OCI-LY1 (cell line): ENCODE data around the gene PID1.

Experiments
- H2AFZ ChIP-seq: fragments of 200-600 bp; sonication (generic), shearing (Covaris generic); 2 replicates; pipeline ENCODE4 v1.6.0; 2014; ENCODE audit warnings: antibody characterized with exemption, mild to moderate bottlenecking, low read length
- H3F3A ChIP-seq: fragments of 200-600 bp; sonication (generic), shearing (Covaris generic); 2 replicates; pipeline ENCODE4 v1.6.0; 2014; ENCODE audit warnings: mild to moderate bottlenecking, antibody characterized with exemption, low read length, moderate library complexity; ENCODE audit not compliant: insufficient read depth
- H3K27ac ChIP-seq: fragments of 200-600 bp; sonication (generic); 2 replicates; pipeline ENCODE4 v1.5.1; 2014; ENCODE audit warnings: low read length, mixed run types, mild to moderate bottlenecking, low read depth; ENCODE audit not compliant: poor library complexity, severe bottlenecking
- H3K27me3 ChIP-seq: fragments of 200-600 bp; sonication (generic); 2 replicates; pipeline ENCODE4 v1.6.0; 2014; ENCODE audit warnings: antibody characterized with exemption, mild to moderate bottlenecking, low read length, moderate library complexity; ENCODE audit not compliant: insufficient read depth
- H3K36me3 ChIP-seq: fragments of 200-600 bp; sonication (generic); 2 replicates; pipeline ENCODE4 v1.6.1; 2014; ENCODE audit warnings: mild to moderate bottlenecking, antibody characterized with exemption, low read length, moderate library complexity, mixed read lengths; ENCODE audit not compliant: insufficient read depth
- H3K4me1 ChIP-seq: fragments of 200-600 bp; sonication (generic); 2 replicates; pipeline ENCODE4 v1.5.1; 2014; ENCODE audit warnings: mild to moderate bottlenecking, low read length, moderate library complexity; ENCODE audit not compliant: insufficient read depth, severe bottlenecking
- H3K4me2 ChIP-seq: fragments of 200-600 bp; sonication (generic), shearing (Covaris generic); 2 replicates; pipeline ENCODE4 v1.6.1; 2014; ENCODE audit warnings: low read length
- H3K4me3 ChIP-seq: fragments of 200-600 bp; sonication (generic); 2 replicates; pipeline ENCODE4 v1.5.1; 2014; ENCODE audit warnings: low read length, low read depth, mild to moderate bottlenecking, mixed read lengths; ENCODE audit not compliant: poor library complexity, severe bottlenecking
- H3K79me2 ChIP-seq: fragments of 200-600 bp; shearing (Covaris generic); 2 replicates; pipeline ENCODE4 v1.6.1; 2016; ENCODE audit warnings: mixed run types, low read length, mixed read lengths; ENCODE audit not compliant: insufficient read depth
- H3K9ac ChIP-seq: fragments of 200-600 bp; sonication (generic), shearing (Covaris generic); 2 replicates; pipeline ENCODE4 v1.6.1; 2014; ENCODE audit warnings: mild to moderate bottlenecking, low read length, mixed read lengths
- H3K9me2 ChIP-seq: fragments of 200-600 bp; sonication (generic), shearing (Covaris generic); 2 replicates; pipeline ENCODE4 v1.6.1; 2014; ENCODE audit warnings: low read depth, mild to moderate bottlenecking, low read length, mixed read lengths
- H3K9me3 ChIP-seq: fragments of 200-600 bp; shearing (Covaris generic); 2 replicates; pipeline ENCODE4 v1.6.1; 2014; ENCODE audit warnings: low read length, mixed read lengths
- H4K20me1 ChIP-seq: fragments of 200-600 bp; sonication (generic), shearing (Covaris generic); 2 replicates; pipeline ENCODE4 v1.6.0; 2016; ENCODE audit warnings: mild to moderate bottlenecking, low read length; ENCODE audit not compliant: insufficient read depth
- EZH2 ChIP-seq: fragments of 200-600 bp; sonication (generic), shearing (Covaris generic); IDR thresholded peaks from 2 replicates; pipeline ENCODE4 v1.8.0; 2017; ENCODE audit warnings: borderline replicate concordance, mixed run types, mild to moderate bottlenecking, antibody characterized with exemption, low read length, moderate library complexity, mixed read lengths
- TF ChIP-seq, protein P1 (sequence below): fragments of 200-600 bp; sonication (generic), shearing (Covaris generic); IDR thresholded peaks from 2 replicates; pipeline ENCODE4 v1.5.1; 2017; ENCODE audit warnings: mild to moderate bottlenecking, antibody characterized with exemption, low read length, moderate library complexity, mixed read lengths

The PID1 gene

DNA sequence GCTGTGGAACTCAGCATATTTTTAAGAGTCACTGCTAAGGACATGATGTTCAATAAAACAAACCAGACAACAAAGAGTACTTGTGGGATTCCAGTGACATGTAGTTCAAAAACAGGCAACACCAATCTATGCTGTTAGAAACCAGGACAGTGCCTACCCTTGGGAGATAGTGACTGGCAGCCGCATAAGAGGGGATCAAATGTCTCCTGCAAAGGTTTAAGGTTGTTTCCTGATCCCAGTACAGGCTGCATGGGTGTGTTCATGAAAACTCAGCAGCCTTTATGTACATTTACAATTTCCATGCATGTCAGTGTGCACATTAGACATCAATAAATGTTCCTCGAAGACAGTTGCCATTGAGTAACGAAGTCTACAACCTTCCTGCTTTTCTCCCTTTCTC lies 183.8 kb downstream of the PID1 start:
- no peaks in the 10 kb centered on the region for H3K79me2 ChIP-seq
- H2AFZ ChIP-seq, result no peak overlapping the region
- no peaks in the 10 kb centered on the region for H3F3A ChIP-seq
- no peak for TF ChIP-seq EZH2
- TF ChIP-seq, protein P1, sequence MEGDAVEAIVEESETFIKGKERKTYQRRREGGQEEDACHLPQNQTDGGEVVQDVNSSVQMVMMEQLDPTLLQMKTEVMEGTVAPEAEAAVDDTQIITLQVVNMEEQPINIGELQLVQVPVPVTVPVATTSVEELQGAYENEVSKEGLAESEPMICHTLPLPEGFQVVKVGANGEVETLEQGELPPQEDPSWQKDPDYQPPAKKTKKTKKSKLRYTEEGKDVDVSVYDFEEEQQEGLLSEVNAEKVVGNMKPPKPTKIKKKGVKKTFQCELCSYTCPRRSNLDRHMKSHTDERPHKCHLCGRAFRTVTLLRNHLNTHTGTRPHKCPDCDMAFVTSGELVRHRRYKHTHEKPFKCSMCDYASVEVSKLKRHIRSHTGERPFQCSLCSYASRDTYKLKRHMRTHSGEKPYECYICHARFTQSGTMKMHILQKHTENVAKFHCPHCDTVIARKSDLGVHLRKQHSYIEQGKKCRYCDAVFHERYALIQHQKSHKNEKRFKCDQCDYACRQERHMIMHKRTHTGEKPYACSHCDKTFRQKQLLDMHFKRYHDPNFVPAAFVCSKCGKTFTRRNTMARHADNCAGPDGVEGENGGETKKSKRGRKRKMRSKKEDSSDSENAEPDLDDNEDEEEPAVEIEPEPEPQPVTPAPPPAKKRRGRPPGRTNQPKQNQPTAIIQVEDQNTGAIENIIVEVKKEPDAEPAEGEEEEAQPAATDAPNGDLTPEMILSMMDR, result no peak
- H4K20me1 ChIP-seq, result no peaks in the 10 kb centered on the region
- no peaks in the 10 kb centered on the region for H3K36me3 ChIP-seq
- H3K4me3 ChIP-seq, result no peak overlapping the region
- no peak overlapping the region for H3K27ac ChIP-seq
- H3K9me2 ChIP-seq, result no peaks in the 10 kb centered on the region
- no peaks in the 10 kb centered on the region for H3K9me3 ChIP-seq
- H3K9ac ChIP-seq, result no peak overlapping the region
- no peak overlapping the region for H3K4me2 ChIP-seq
- H3K4me1 ChIP-seq, result no peaks in the 10 kb centered on the region
- no peaks in the 10 kb centered on the region for H3K27me3 ChIP-seq

DNA sequence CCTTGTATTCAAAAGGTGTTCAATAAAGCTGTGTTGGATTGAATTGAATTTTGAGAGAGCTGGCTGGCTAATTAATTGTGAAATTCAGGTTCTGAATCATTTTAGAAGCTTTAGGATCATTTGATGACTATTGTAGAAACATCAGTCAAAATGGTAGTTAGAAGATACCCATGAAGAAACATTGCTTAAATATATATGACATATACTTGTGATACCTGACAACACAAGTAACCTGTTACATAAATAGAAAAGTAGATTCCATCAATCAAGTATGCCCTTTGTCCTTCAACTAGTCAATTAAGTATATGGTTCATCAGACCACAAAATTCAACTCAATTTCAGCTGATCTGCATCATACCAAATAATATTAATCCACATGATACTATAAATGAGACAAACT lies 185.6 kb downstream of the PID1 start:
- Histone ChIP-seq H3K79me2 (no peaks in the 10 kb centered on the region), H3K9ac (no peak overlapping the region), H4K20me1 (no peaks in the 10 kb centered on the region), H3K27ac (no peak overlapping the region), H3K27me3 (no peaks in the 10 kb centered on the region), H3K4me2 (no peak overlapping the region), H3K36me3 (no peaks in the 10 kb centered on the region), H3K9me3 (no peaks in the 10 kb centered on the region), H3F3A (no peaks in the 10 kb centered on the region), H3K4me1 (no peaks in the 10 kb centered on the region), H3K9me2 (no peaks in the 10 kb centered on the region), H2AFZ (no peak overlapping the region), H3K4me3 (no peak overlapping the region)
- no peak for TF ChIP-seq EZH2
- TF ChIP-seq, protein P1, result no peak

DNA sequence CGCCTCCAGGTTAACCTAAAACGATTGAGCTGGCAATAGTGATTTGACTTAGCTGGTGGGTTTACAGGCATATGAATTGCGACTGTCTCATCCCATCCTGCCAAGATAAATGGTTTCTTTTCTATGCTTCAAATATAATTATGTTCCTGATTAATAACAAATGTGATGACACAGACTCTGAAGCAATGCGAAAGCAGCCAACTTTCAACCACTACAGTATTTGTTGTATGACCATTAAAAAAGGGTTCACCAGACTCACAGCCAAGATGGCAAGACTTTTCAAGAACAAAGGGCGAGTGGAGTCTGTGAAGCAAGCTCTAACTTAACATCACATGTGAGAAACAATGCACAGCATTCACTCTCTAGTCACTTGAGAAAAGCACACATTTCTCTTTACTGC lies 186.6 kb downstream of the PID1 start:
- Histone ChIP-seq H3K9ac (no peak overlapping the region), H3K36me3 (no peaks in the 10 kb centered on the region), H2AFZ (no peak overlapping the region), H3K4me2 (no peak overlapping the region), H3K27me3 (no peaks in the 10 kb centered on the region), H3K4me1 (no peaks in the 10 kb centered on the region), H3K9me2 (no peaks in the 10 kb centered on the region), H3K27ac (no peak overlapping the region), H3K4me3 (no peak overlapping the region), H3K79me2 (no peaks in the 10 kb centered on the region), H4K20me1 (no peaks in the 10 kb centered on the region), H3F3A (no peaks in the 10 kb centered on the region), H3K9me3 (no peaks in the 10 kb centered on the region)
- no peak for TF ChIP-seq EZH2
- TF ChIP-seq, protein P1, result no peak
